ENCODE data around the gene KRTAP6-2.

Gene KRTAP6-2, protein sequence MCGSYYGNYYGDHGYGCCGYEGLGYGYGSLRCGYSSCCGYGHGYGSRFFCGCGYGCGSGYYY

DNA sequence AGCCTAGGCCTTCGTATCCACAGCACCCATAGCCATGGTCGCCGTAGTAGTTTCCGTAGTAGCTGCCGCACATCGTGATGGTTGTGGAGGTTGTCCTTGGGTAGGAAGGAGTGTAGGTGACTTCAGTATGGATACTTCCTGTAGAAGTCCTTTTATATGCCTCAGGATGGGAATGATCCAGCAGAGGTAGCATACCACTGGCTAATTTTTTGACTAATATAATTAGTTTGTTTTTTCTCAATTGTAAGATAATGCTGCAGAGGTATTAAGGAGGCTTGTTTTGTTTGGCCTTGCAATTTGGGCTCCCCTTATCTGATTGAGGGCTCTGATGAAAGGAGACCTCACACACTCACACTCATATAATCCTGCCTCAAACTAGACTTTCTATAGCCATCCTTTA is at the start of gene KRTAP6-2:
Gene KRTAP6-2, minus strand, starts transcription at position 101 of the 400 bp plus-strand sequence. Its CDS starts 28 bp downstream, at position 73.
- no peak for DNase-seq

DNA sequence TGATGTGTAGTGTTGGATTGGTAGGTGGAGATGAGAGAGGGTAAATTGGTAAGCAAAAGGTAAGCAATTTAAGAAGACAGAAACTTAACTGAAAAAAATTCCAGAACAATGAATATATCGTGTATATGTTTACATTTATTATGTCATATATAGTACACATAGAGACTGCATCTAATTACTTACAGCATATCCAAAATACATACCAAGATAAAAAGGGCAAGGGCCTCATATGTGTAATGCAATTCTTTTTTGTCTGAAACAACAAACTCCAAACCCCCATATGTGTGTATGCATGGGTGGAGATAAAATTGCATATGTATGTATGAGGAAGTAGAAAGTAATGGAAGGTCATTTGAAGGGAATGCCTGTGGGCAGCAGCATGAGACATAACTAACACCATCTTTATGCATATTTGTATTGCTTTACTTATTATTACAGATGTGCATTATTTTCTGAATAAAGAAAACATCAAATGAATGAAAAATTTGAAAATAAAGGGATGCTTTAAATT is 48.3 kb upstream of the KRTAP6-2 start:
- DNase-seq, result no peak

- DNase-seq, result no peak
Measured at GRCh38 chr21:30642564-30642963, 43.9 kb upstream of the KRTAP6-2 start, which contains the start of gene KRTAP20-3. Gene KRTAP20-3, plus strand, starts transcription at chr21:30642864.

DNA sequence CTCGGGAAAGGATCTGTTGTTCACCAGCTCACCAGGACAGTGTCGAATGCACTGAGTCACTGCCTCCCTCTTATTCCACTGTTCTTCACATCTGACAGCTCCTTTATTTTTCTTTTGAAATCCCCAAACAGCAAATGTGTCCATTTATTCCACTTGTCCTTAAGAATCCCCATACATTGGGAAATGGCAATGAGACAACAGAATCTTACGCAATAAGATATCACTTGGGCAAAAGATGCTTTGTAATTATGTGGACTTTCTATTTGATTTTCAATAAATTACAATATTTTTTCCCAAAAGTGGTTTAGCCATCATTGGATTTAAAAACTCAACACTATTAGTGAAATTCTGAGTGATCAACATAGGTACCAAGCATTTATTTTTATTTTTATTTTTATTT is 40.0 kb upstream of the KRTAP6-2 start:
- DNase-seq, result no peak

DNA sequence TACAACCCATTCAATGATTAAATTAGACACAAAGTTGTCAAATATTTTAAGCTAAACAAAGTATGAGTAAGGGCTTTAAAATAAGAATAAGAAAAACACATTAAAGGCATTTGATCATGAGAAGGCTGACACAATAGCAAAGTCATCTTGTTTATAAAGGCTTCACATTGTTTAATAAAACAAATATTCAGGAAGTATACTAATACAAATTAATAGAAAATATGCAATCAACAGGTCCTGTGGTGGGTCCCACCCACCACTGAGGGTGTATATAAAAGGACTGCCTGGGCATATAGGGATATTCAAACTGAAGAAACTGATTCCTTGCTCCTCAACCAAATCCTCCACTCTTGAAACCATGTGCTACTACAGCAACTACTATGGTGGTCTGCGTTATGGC is 36.2 kb upstream of the KRTAP6-2 start, which contains the start of gene KRTAP20-2:
Gene KRTAP20-2, plus strand, starts transcription at position 301 of the 400 bp plus-strand sequence. Its CDS starts 58 bp downstream, at position 359.
- DNase-seq, result no peak

- no peak for DNase-seq
Measured at GRCh38 chr21:30629200-30629599, 30.5 kb upstream of the KRTAP6-2 start.

DNA sequence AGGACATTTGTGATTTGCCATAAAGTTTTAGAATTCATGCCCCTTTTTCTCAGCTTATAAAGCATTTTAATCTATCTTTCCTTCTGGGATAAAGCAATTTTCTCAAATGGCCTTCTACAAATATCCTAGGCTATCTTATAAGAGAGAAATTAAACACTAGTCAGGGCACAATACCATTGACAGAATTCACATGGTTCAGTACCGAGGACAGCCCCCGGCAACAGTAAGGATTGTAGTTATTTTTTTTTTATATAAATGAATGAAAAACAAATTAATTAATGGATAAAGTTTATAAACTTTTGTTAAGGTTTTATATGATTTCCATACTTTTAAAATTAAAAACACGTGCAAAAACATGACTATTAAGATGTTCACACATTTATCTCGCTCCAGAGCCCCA is 29.4 kb upstream of the KRTAP6-2 start:
- no peak for DNase-seq

DNA sequence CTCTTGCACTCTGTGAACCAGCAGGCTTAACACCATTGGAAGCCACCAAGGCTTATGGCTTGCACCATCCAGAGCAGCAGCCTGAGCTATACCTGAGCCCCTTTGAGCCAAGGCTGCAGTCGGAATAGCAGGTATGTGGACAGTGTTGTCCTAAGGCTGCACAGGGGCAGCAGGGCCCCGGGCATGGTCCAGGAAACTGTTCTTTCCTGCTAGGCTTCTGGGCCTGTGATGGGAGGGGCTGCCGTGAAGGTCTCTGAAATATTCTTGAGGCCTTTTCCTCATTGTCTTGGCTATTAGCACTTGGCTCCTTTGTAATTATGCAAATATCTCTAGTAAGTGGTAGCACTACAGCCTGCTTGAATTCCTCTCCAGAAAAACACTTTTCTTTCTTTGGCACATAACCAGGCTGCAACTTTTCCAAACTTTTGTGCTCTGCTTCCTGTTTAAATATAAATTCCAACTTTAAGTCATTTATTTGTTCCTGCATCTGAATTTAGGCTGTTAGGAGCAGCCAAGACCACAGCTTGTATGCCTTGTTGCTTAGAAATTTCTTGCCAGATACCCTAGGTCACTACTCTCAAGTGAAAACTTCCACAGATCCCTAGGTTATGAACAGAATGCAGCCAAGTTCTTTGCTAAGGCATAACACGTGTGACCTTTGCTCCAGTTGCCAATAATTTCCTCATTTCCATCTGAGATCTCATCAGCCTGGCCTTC is 26.9 kb upstream of the KRTAP6-2 start:
- no peak for DNase-seq

DNA sequence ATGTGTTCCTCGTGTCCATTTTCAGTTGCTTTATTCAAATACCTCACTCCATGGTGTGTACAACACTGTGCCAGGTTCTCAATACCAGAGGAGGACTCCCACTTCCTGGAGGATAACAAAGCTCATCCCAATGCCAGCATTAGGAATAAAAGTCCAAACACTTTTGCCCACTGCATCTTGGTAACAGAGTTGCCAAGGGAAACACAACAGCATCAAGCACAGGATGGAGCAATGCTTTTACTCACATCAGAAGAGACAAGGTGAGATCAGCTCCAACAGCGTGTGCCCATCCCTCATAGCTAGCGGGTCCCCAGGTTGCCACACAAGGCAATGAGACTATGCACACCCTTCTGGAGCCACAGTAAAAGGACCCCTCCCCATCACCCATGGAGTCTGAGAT is 24.7 kb upstream of the KRTAP6-2 start:
- DNase-seq, result no peak

GRCh38 chr21:30620522-30620921 is 21.8 kb upstream of the KRTAP6-2 start, which contains the start of gene KRTAP20-4:
Gene KRTAP20-4, plus strand, starts transcription at chr21:30620627.
- DNase-seq, result no peak

DNA sequence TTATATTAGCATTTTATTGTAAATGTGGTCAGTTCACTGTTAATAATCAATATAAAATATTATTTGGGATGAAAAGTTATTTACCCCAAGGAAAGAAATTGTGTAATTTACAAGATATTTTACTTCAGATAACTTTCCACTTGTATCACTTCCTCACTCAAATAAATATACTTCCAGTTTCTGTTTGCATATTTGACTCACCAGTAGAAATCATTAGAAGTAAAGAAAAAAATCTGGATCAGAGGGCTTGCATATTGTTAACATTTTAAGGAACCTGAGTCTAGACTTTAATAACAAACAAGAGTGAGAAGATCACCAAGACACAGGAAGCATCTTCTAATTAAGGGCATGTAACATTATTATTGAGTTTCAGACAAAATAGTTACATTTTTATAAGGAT is 21.4 kb upstream of the KRTAP6-2 start:
- no peak for DNase-seq

DNA sequence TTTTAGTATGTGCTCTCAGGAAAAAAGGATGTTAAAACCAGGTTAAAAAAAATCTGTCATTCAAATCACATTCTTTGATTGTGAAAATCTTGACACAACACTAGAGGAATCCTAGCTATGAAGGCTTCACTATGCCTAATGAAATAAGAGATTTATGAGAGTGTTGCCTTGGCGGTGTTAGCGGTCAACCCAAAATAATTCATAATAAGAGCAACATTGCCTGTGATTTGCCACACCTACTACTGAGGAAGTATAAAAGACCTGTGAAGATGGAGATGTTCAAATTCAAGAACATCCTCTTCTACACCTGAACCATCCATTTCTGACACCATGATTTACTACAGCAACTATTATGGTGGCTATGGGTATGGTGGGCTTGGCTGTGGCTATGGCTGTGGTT is 17.4 kb upstream of the KRTAP6-2 start, which contains the start of gene KRTAP20-1:
Gene KRTAP20-1, plus strand, starts transcription at position 301 of the 400 bp plus-strand sequence. Its CDS starts 30 bp downstream, at position 331.
- DNase-seq, result no peak

- DNase-seq, result no peak
Measured at GRCh38 chr21:30615199-30615598, 16.5 kb upstream of the KRTAP6-2 start.

DNA sequence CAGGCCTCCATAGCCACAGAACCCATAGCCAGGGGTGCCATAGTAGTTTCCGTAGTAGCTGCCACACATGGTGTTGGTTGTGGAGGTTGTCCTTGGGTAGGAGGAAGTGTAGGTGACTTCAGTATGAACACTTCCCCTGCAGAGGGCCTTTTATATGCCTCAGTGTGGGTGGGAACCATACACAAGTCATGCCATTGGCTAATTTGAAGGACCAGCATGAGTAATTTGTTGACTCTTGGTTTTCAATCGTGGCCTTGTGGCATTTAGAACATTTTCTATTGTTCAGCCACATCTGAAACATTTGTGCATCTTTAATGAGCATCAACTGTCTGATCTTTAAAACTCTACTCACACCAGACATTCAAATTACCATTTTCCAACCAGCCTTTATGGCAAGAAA is 15.1 kb upstream of the KRTAP6-2 start, which contains the start of gene KRTAP6-1:
Gene KRTAP6-1, minus strand, starts transcription at position 95 of the 400 bp plus-strand sequence. Its CDS starts 26 bp downstream, at position 69.
- DNase-seq, result no peak

DNA sequence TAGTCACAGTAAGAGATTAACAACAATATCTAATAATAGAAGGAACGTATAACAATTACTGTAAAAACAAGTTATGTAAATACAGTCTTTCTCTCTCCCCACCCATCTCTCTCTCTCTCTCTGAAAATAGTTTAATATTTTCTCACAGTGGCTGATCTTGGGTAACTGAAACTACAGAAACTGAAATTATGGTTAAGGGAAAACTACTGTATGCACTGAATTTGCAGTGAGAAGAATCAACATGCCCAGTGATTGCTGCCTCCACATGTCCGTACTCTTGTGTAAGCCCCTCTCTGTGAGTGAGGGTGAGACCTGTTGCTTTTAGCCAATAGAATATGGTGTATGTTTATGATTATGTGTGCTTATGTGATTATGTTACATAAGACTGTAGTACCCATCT is 13.4 kb upstream of the KRTAP6-2 start:
- no peak for DNase-seq

DNA sequence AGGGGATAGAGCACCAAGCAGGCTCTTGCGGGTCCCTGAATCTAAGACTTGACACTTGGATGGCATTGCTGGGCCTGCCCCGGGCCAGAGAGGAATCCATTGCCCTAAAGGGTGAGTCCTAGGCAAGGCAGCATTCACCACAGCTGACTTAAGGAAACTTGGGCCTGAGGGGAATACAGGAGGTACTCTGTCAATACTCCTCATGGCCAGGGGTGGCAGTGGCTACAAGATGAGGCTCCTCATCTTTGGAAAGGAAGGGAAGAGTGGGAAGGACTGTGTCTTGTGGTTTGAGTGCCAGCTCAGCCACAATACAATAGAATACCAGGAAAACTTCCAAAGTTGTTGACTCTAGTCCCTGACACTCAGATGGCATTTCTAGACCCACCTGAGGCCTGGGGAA is 7.3 kb upstream of the KRTAP6-2 start:
- no peak for DNase-seq

DNA sequence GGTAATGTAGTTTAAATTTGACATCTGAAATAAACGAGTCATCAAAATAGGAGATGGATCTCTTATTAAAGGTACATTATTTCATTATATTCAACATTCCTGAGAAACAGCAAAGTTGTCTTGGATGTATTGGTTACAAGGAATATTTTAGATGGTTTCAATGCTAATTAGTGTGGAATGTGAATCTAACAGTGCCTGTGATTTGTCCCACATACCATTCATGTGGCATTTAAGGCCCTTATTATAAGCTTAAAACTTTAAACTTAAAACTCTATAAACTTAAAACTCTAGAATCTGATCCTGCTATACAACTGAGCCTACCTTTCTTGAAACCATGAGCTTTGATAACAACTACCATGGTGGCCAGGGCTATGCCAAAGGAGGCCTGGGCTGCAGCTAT is 2.1 kb upstream of the KRTAP6-2 start, which contains the start of gene KRTAP22-1:
Gene KRTAP22-1, plus strand, starts transcription at position 301 of the 400 bp plus-strand sequence.
- no peak for DNase-seq

DNA sequence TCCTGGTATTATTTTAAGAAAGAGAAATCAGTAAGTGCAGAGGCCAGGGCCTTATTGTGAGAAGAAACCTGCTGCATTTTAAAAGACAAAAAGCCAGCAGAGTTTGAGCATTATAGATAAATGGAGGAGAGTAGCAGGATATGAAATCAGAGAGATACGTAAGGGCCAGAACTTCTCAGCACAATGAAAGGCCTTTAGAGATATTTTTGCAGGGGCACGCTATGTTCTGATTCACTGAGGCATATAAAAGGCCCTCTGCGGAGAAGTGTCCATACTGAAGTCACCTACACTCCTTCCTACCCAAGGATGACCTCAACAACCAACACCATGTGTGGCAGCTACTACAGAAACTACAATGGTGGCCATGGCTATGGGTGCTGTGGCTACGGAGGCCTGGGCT is 6.6 kb downstream of the KRTAP6-2 start, which contains the start of gene KRTAP6-3:
Gene KRTAP6-3, plus strand, starts transcription at position 301 of the 400 bp plus-strand sequence. Its CDS starts 6 bp downstream, at position 307.
- DNase-seq, result no peak

DNA sequence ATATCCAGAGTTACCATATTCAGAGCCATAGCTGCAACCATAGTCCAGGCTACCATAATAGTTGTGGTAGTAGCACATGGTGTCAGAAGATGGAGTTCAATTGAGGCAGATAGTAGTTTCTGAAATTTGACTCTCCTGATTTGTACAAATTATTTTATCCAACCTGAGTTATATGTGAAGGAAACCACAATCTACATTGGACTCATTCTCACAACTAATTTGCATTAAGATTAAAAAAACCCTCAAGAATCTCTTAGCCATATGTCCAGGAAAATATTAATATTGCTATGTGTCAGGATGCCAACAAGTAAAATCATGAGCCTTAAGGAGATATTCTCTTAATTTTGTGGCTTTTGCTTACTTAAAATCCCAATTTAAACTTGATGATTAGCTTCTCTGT is 8.4 kb downstream of the KRTAP6-2 start, which contains the start of gene KRTAP22-2:
Gene KRTAP22-2, minus strand, starts transcription at position 101 of the 400 bp plus-strand sequence.
- no peak for DNase-seq

GRCh38 chr21:30582870-30583269 is 15.8 kb downstream of the KRTAP6-2 start:
- no peak for DNase-seq

DNA sequence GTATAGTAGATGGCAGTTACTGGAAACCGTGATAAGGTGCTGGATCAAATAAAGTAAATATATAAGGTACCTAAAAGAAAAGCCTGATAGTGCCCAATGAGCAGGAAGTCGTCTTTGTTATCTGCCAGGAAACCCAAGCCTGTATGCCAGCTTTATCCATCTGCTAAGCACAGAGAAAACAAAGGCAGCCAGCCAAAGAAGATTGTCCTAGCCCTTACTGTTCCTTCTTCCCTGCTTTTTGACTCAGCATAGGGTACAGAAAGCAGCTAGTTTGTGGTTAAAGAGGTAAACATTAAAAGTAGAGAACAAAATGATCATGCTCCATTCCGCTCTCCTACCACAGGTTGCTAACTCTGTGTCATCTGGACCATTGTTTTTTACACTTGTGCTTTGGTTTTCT is 18.6 kb downstream of the KRTAP6-2 start:
- DNase-seq, result no peak

DNA sequence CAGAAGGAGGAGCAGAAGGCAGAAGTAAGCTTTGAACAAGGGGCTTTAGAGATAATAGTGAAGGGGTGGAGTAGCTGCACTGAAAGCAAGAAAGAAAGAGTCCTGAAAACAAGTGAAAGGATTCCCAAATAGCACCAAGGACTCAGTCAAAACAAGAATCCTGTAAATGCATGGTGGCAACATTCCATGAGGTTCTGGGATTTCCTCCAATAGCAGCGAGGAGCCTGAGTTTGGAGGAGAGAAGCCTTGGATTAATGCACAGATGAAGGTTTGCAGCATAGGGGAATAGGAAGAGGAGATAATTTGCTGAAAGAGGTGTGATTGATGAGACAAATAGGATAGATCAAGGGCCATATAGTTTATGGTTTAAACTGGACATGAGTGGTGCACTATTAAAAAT is 19.4 kb downstream of the KRTAP6-2 start:
- DNase-seq, result no peak
